GM11168 (cell line): Measurements from ENCODE around the gene TMTC2.

ENCODE experiments used
- in situ Hi-C: fragments of 300-500 bp; cut with MboI; formaldehyde crosslinking; loops from one replicate; pipeline ENCODE4 v1.12.0; 2022; ENCODE audit warnings: low sequenced_read_pairs; ENCODE audit not compliant: unreplicated experiment

TMTC2 gene

DNA sequence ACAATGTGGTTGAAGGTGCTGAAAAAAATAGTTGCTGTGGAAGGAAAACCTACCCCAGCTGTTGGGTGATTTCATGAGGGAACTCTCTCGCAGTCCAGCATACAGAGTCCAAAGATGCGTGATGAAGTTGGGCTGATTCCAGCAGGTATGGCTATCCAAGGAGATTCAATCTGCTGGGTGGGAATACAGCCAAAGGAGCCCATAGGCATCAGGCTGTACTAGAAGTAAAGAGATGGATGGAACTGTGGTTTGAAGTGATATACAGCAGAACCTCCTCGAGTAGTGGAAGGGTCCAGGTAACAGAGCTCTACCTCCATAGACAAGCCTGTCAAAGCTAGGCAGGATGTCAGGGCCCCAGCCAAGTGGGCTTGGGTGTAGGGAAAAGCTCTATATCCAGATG is 11.5 kb upstream of the TMTC2 start:
- in situ Hi-C loops, result loop anchor here (25.0 kb wide), 1 partner anchor 712 kb away; no protein-coding TSS in a partner anchor

DNA sequence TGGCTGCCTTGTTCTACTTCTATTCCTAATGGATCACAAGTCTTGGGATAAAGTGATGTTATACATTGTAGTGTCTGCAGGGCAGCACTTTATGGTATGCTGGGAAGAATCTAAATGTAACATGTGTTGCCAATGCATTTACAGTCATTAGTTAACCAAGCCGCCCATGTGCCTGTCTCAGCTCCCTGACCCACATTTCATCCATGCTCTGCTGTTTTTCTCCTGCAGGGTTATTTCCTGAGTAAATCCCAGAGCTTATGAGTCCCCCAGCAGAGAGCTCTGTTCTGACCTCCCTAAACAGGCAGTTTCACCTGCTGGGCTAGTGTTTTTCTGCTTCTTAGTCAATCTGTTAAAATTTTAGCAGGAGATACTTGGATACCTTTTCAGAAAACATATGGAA is 4.4 kb upstream of the TMTC2 start:
- in situ Hi-C loops, result loop anchor here (25.0 kb wide), 1 partner anchor 705 kb away; no protein-coding TSS in a partner anchor

DNA sequence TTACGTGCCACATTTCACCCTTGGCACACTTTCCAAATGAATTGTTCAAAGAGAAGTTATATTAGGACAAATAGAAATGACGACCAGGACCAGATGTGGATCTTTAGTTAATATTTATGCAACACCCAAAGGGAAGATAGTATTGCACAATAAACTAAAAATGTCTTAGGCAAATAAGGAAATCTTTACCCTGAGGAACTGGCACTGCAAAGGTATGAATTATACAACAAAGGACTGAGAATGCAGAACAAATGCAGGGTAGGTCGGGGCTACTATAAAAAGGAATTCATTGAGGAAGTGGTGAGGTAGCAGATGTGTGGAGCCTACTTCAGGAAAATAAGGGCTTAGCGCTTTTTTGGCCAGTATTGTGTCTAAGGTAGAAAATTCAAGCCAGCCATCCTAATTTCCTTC is 3.9 kb upstream of the TMTC2 start:
- in situ Hi-C loops, result loop anchor here (25.0 kb wide), 1 partner anchor 704 kb away; no protein-coding TSS in a partner anchor

DNA sequence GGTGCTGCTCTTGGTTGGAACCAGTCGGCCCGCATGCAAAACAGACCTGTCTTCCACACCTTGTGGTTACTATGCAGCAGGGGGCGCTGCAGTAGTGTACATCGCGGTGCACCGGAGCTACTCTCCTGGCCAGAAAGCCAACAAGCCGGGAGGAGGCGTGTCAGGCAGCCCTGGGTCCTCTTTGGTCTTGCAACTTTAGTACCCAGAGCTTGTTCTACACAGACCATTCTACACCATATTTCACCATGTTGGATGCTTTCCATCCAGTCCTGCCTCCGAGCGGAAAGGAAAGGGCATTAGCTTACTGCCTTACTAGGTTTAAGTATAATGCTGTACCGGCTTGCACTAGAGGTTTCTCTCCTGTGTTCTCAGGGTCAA is 927 bp upstream of the TMTC2 start:
- in situ Hi-C loops, result loop anchor here (25.0 kb wide), 1 partner anchor 702 kb away; no protein-coding TSS in a partner anchor

DNA sequence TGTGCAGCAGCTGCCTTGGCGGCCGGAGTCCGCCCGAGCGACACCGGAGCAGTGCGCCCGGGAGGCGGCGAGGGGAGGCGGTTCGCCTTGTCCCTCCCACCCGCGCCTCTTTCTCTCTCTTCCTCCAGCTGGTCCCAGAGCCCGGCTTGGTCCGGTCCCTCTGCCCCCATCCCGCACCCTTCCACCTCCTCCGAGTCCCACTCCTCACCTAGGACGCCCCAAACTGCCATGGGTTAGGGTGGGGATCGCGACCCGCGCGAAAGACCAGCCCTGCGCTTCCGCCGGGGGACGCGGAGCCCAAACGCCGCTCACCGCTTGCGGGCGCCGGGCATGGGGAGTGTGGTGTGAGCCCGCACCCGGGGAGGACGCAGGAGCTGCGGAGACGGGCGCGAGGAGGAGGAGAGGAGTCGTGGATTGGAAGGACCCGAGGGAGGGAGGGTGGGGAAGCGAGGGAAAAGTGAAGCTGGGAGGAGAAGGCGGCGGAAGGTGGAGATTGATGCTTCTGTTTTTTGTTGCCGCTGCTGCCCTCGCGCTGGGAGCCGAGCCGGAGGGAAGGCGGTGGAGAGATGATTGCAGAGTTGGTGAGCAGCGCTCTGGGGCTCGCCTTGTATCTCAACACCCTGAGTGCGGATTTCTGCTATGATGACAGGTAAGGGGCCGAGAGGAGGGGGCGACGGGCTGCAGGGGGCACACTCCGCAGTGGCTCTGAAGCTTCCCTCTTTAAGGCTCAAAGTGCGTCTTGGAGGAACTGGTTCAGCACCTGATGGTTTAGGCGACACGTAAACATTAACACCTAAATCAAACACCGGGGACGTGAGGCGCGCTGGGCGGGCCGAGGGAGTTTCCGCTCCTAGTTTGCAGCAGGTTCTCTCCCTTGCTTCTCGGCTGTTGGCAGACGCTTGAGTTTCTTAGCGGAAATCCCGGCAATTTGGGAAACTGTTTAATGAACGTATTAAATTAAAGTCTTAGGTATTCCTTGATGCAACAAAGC is 610 bp downstream of the TMTC2 start:
- in situ Hi-C loops, result loop anchor here (25.0 kb wide), 1 partner anchor 700 kb away; no protein-coding TSS in a partner anchor

DNA sequence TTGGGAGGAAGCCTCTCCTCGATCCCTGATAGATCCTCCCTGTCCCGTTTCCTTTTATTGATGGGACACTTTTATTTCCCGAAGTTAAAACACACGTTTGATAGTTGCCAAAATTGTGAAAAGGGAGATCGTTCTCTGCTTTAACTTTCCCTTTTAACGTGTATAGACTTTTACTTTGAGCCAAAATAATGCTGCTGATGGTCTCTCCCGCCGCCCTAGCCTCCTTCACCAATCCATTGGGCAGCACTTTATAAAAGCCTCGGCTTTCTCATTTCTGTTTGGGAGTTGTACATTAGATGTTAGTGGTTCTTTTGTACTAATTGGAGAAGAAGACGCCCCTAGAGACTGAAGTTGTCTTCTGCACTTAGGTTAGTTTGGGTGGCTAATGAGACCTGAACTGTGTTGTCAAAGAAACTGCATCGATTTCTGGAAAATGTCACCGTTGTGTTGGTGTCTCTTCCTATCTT is 1.4 kb downstream of the TMTC2 start:
- in situ Hi-C loops, result loop anchor here (25.0 kb wide), 1 partner anchor 699 kb away; no protein-coding TSS in a partner anchor

DNA sequence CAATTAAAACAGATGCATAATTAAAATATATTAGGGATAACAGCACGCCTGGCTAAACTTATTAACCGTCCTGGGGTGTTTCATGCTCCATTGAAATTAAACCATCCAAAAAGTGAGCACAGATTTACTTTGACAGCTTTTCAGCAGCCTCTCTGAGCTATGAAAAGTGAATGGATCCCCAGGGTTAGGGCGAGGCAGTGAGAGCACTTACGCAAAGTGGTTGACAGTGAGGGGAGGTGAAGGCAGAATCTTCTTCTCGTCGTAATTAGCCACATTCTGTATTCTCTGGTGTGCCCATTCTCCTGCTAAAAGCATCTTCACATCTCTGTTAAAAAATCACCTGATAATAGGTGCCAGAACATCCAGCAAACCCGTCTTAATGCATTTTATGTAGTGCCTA is 1.9 kb downstream of the TMTC2 start:
- in situ Hi-C loops, result loop anchor here (25.0 kb wide), 1 partner anchor 699 kb away; no protein-coding TSS in a partner anchor

DNA sequence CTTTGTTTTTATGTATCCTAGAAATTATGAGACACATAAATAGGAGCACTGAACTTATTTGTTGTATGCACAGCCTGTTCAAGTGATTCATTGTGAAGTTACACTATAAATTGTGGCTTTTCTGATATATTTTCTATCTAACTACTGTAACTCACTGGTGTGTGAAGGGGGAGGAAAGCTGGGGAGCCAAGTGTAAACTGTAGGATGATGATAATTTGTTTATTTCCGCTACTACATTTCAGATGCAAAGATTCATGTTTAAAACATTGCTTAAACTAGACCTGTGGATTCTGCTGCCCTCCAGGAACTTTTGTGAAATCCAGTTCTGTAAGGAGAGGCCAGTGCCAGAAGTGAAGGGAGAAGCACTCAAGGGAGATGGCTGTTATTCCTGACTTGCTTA is 3.3 kb downstream of the TMTC2 start:
- in situ Hi-C loops, result loop anchor here (25.0 kb wide), 1 partner anchor 697 kb away; no protein-coding TSS in a partner anchor

DNA sequence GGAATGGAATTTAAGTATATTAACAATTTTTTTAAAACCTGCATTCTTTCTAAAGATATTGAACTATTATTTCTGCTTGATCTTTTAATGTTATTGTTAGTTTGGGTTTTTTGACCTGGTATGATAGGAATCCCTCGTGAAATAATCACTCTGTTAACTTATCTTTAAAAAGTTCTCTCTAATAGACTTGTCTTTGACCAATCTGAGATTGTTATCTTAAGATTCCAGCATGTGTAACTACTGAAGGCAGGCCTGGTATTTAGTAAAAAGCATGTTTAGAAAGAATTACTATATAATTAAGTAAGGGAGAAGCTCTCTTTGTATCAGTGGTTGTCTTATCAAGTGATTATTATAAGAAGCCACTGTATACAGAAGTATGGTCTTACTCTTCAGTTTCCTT is 4.8 kb downstream of the TMTC2 start:
- in situ Hi-C loops, result loop anchor here (25.0 kb wide), 1 partner anchor 696 kb away; no protein-coding TSS in a partner anchor

DNA sequence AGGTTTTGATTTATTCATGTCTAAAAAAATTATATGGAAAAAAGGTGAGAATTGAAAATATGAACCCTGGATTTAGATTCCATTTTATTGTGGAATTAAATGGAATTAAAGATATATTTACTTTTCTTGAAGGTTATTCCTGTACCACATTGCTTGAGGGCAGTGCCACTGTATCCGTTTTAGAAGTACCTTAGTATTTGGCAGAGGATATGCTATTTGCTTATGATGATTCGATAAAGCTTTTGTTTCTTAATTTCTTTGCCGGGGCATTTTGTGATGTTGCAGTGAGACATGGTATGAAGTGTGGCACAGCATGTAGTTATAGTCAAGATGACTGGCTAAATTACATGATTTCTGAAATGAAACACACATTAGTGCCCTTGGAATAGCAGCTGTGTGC is 7.6 kb downstream of the TMTC2 start:
- in situ Hi-C loops, result loop anchor here (25.0 kb wide), 1 partner anchor 693 kb away; no protein-coding TSS in a partner anchor

DNA sequence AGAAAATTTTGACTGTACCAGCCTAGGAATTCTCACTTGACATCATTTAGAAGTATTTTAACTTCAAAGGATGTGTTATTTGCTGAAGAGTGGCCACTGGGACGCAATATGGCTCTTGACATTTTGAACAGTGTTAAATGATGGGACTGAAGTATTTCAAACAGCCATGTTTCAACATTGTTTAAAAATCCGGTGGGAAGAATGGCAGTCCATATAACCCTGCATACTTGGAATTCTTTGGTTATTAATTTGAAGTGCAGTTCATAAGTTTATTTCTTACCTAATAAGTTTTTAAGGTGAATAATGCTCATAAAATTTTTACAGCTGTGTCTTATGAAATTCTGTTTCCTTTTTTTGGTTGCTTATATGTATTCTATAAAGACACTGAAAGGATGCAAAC is 8.3 kb downstream of the TMTC2 start:
- in situ Hi-C loops, result loop anchor here (25.0 kb wide), 1 partner anchor 692 kb away; no protein-coding TSS in a partner anchor

DNA sequence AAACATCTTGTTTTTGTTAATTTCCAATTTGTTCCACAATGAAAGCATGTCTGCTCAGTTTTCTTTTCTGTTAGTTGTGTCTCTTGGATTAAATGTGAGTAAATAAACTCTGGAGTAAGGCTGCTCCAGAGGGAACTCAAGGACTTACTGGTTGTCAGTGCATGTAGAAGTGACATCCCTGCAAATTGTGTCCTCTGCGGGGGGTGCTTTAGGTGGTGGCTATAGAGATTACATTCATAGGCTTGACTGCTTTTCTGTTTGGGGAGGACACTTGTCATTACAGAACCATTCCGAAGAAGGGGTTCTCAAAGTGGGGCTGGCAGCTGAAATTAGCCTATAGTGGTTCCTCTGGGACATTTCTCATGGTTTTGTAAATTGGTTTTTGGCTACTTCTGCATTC is 8.8 kb downstream of the TMTC2 start:
- in situ Hi-C loops, result loop anchor here (25.0 kb wide), 1 partner anchor 692 kb away; no protein-coding TSS in a partner anchor

DNA sequence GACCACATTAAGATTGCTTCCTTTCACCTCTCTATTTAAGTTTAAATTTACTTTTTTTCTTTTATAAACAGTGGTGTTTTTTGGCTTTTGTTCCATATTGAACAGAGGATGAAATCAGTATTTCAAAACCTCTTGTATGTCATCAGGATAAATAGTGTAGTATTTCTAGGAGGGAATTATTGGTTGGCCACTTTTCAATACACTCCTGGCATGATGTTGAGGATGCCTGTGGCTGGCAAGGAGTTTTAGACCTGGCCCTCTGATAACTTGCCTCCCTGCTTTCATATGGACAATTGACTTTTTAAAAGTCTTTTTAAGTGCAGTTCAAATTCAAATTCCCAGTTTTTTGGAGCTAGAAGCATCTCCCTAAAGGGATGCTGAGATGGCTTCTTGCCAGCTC is 9.8 kb downstream of the TMTC2 start:
- in situ Hi-C loops, result loop anchor here (25.0 kb wide), 1 partner anchor 691 kb away; no protein-coding TSS in a partner anchor

DNA sequence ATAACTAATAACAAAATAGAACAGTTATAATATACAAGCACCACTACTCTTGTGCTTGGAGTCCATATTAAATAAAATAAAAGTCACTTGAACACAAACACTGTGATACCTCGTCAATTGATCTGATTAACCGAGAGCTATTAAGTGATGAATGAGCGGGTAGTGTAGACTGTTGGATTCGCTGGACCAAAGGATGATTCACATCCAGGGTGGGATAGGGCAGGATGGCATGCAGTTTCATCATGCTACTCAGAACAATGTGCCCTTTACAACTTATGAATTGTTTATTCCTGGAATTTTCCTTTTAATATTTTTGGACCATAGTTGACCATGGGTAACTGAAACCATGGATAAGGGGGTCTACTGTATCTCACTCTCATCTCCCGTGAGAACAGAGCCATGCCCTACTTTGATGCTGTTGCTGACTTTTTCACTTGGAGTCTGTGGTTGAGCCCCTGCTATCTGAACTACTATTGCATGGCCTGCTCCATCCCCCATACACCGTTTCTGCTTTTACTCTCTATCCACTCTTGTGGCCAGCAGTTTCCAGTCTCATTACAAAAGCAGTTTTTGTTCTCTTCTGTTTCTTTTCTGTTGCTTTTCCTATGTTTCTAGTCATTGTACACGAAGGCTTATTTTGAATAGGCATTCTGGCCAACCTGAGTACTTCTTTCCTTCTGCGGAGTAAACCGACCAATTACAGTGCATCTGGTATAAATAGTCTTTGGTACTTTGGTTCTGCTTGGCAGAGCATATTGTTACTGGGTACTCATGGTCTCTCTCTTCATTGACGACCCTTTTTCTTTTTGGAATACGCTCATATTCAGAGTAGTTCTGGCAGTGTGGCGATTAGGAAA is 12.2 kb downstream of the TMTC2 start:
- in situ Hi-C loops, result loop anchor here (25.0 kb wide), 1 partner anchor 688 kb away; no protein-coding TSS in a partner anchor

DNA sequence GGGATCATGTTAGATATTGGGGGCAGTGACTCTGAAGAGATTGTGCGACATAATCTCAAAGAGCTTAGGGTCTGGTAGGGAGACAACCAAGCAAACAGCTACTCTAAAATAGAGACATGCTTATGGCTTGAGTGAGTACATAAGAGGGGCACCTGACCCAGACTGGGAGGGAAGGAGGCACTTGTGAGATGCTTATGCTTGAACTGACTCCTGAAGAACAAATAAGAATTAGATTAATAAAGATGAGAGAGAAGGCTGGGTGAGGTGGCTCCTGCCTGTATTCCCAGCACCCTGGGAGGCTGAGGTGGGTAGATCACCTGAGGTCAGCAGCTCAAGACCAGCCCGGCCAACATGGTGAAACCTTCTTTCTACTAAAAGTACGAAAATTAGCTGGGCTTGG is 19.1 kb downstream of the TMTC2 start:
- in situ Hi-C loops, result no loop called here

DNA sequence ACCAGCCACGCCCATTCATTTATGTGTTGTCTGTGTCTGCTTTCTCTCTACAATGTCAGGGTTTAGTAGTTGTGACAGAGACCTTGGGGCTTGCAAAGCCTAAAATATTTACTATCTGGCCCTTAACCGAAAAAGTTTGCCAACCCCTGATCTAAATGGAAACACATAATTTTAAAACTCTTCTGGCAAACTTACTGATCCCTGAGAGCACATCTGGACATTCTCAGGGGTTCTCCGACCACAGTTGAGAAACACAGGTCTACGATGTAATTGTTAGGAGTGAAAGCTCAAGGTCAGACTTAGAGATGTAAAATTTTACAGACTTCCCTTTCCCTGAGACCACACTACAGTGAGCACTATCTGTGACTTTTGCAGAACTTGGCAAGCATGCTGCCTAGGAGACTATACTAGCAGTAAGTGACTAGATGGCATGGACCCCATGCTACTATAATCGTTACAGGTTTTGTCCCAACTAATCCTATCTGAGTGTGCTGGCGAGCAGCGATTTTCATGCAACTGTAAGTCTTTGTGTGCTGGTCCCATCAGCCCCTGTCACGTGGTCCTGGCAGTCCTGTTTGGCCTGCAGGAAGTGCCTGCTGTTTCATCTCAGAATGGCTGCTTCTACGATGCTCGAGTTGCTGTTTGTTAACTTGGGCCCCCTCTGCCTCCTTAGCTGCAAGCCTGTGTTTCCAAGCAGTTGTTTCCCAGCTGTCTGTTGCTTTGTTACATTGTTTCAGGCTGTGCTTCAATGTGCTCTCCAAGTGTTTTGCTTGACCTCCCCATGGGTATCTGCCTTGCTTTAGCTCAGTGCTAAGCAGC is 21.6 kb downstream of the TMTC2 start:
- in situ Hi-C loops, result no loop called here

DNA sequence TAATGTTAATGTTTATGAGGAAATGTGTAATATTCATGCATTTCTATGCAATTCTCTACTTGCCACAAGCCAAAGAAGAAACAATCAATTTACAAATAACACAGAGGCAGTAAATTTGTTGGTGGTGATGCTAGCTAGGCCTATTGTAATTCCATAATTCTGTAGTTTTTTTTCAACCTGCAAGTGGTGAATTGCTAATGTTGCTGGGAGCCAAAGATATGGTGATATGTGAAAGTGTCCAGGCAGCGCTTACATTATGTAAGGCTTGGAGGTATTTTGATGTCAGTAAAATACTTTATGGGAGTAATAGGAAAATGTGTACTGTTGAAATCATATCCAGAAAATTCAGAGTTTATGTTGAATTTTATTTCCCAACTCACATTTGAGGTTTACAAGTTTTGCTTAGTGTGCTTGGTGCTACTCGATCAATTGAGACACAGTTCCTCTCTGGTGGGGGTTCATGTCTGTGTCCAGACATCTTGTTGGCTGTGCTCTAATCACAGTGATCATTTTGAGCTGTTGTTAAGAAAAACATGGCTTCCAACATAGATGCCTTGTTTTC is 23.2 kb downstream of the TMTC2 start:
- in situ Hi-C loops, result no loop called here

DNA sequence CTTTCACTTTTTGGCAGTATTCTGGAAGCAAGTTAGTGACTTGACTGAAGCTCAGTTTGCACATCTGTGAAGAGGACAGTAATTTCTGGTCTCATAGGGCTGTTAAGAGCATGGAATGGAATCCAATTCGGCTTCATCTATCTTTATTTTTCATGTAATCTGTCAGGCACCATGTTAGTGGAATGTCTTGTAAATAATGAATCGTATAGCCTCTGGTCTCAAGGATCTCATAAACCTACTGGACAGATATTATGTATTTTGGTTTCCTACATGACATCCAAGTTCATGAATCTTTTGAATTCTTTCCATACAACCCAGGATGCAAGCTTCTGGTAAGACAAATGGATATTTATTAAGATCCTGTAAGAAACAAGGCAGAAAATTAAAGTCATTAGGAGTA is 24.0 kb downstream of the TMTC2 start:
- in situ Hi-C loops, result no loop called here

DNA sequence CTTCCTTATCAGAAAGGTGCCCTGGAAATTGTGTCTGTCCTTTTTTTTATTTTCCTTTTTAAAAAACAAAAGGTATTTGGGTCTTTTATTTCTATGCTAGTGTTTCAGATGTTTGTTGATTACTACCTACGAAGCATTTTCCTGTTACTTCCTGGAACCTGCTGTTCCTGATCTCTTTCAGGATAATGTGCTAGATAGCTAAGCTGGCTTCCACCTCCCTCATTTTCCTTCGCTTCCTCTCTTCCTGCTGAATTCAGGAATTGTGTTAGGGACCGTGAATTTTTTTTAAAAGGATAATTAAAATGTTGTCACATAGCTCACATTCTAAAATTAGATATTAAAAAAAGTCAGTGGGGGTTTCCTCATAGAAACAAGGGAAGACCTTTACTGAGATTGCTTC is 27.7 kb downstream of the TMTC2 start:
- in situ Hi-C loops, result no loop called here
